Activated CD8-positive, alpha-beta T cell treated with anti-CD3 and anti-CD28 coated beads for 36 hours (primary cell): Measurements from ENCODE around the gene STEAP3. TPM values are rescaled to one million over a fixed set of nuclear protein-coding genes. Genes with fewer than 3 reads are reported as not detected.
A peak's percentile ranks its signal among the peaks of the same experiment; 100 is the strongest.

Source experiments
- ATAC-seq: fragments of 200-7000 bp; cut with Tn5 transposase; one replicate; pipeline ENCODE4 v1.10.0; 2021; ENCODE audit warnings: mild to moderate bottlenecking, moderate library complexity
- CTCF ChIA-PET: fragments of 350-600 bp; sonication (Branson Sonifier 250); formaldehyde crosslinking; loops from one replicate; lab custom pipeline; 2021; ENCODE audit warnings: antibody characterized with exemption; lab: Charles Lee
- POLR2A ChIA-PET: fragments of 350-600 bp; sonication (Branson Sonifier 250); formaldehyde crosslinking; loops from one replicate; lab custom pipeline; 2021; ENCODE audit warnings: antibody characterized with exemption; lab: Charles Lee
- DNase-seq: peaks from one replicate; pipeline ENCODE4 v3.0.0-alpha.2; 2020
- H3K27ac Mint-ChIP-seq: one replicate; pipeline ENCODE4 v1.8.0; 2021; ENCODE audit warnings: mild to moderate bottlenecking, mixed read lengths
- H3K27me3 Mint-ChIP-seq: one replicate; pipeline ENCODE4 v1.8.0; 2021; ENCODE audit warnings: mixed read lengths
- H3K36me3 Mint-ChIP-seq: one replicate; pipeline ENCODE4 v1.8.0; 2021; ENCODE audit warnings: low read depth, mixed read lengths
- H3K4me1 Mint-ChIP-seq: one replicate; pipeline ENCODE4 v1.8.0; 2021; ENCODE audit warnings: low read depth, mixed read lengths
- H3K4me3 Mint-ChIP-seq: one replicate; pipeline ENCODE4 v1.8.0; 2021; ENCODE audit warnings: mild to moderate bottlenecking, moderate library complexity, mixed read lengths
- H3K9me3 Mint-ChIP-seq: one replicate; pipeline ENCODE4 v1.8.0; 2021; ENCODE audit warnings: mixed read lengths
- intact Hi-C: fragments of 100-400 bp; cut with micrococcal nuclease; formaldehyde crosslinking; loops from one replicate; pipeline ENCODE4 v1.10.0; 2022
- total RNA-seq, 2 experiments: library from RNA; stranded (reverse); gene quantifications; one replicate each; pipeline ENCODE4 v1.2.3, GENCODE V29; 2021
- TF ChIP-seq, protein P1 (sequence below): fragments of 200-600 bp; IDR thresholded peaks from one replicate; pipeline ENCODE4 v1.8.0; 2022; ENCODE audit warnings: antibody characterized with exemption, mild to moderate bottlenecking

Gene STEAP3
- total RNA-seq, 2 experiments from 2014 or later: 0.18 to 0.34 TPM

DNA sequence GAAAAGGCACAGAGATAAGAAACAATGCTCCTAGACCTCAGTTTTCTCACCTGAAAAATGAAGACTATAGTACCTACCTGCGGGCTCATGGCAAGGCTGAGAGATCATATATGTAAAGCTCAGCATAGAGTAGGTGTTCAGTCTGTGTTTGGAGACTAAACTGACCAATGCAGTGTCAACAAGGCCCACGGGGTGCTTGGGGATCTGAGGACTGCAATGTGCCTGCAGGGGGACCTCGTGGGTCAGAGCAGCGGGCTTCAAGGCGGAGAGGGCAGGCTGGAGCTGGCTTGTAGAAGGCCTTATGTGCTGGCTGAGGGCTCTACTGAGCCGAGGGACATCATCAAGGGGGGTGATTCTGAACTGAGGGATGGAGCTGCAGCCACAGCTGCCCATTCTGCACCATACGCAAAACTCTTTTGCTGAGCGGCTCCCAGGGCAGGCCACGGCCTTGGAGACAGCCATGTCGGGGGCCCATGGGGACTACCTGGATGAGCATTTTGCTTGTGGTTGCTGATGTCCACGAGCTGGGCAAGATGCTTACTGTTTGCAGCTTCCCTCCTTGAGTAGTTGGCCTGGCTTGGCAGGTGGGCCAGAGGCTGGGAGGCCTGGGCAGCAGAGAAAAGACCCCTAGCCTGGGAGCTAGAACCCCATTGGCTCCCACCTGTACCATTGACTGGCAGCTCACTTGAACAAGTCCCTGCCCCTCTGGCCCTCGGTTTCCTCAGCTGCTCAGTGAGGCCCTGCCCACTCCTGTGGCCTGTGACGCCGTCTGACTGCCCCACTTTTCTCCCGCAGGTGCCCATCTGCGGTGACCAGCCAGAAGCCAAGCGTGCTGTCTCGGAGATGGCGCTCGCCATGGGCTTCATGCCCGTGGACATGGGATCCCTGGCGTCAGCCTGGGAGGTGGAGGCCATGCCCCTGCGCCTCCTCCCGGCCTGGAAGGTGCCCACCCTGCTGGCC is 23.5 kb downstream of the STEAP3 start:
- Mint-ChIP-seq H3K27ac (no peak overlapping the region), H3K4me1 (no peaks in the 10 kb centered on the region), H3K27me3 (peaks cover 5% of the 10 kb centered on the region), H3K36me3 (no peaks in the 10 kb centered on the region), H3K4me3 (no peak overlapping the region), H3K9me3 (no peaks in the 10 kb centered on the region)
- no peak for ATAC-seq
- ChIA-PET POLR2A (no interaction called here), CTCF (no interaction called here)
- TF ChIP-seq, protein P1, sequence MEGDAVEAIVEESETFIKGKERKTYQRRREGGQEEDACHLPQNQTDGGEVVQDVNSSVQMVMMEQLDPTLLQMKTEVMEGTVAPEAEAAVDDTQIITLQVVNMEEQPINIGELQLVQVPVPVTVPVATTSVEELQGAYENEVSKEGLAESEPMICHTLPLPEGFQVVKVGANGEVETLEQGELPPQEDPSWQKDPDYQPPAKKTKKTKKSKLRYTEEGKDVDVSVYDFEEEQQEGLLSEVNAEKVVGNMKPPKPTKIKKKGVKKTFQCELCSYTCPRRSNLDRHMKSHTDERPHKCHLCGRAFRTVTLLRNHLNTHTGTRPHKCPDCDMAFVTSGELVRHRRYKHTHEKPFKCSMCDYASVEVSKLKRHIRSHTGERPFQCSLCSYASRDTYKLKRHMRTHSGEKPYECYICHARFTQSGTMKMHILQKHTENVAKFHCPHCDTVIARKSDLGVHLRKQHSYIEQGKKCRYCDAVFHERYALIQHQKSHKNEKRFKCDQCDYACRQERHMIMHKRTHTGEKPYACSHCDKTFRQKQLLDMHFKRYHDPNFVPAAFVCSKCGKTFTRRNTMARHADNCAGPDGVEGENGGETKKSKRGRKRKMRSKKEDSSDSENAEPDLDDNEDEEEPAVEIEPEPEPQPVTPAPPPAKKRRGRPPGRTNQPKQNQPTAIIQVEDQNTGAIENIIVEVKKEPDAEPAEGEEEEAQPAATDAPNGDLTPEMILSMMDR: no peak
- intact Hi-C loops: no loop called here
- DNase-seq: no peak

DNA sequence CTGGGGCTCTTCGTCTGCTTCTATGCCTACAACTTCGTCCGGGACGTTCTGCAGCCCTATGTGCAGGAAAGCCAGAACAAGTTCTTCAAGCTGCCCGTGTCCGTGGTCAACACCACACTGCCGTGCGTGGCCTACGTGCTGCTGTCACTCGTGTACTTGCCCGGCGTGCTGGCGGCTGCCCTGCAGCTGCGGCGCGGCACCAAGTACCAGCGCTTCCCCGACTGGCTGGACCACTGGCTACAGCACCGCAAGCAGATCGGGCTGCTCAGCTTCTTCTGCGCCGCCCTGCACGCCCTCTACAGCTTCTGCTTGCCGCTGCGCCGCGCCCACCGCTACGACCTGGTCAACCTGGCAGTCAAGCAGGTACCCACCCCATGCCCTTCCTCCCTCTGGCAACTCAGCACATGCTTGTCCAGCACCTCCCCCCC is 24.2 kb downstream of the STEAP3 start:
- DNase-seq: no peak
- no peaks in the 10 kb centered on the region for H3K9me3 Mint-ChIP-seq
- no peaks in the 10 kb centered on the region for H3K36me3 Mint-ChIP-seq
- H3K27me3 Mint-ChIP-seq: peaks cover 5% of the 10 kb centered on the region
- no peaks in the 10 kb centered on the region for H3K4me1 Mint-ChIP-seq
- ChIA-PET CTCF (no interaction called here), POLR2A (no interaction called here)
- H3K4me3 Mint-ChIP-seq: no peak overlapping the region
- no peak overlapping the region for H3K27ac Mint-ChIP-seq
- intact Hi-C loops: no loop called here
- TF ChIP-seq, protein P1: no peak
- no peak for ATAC-seq

DNA sequence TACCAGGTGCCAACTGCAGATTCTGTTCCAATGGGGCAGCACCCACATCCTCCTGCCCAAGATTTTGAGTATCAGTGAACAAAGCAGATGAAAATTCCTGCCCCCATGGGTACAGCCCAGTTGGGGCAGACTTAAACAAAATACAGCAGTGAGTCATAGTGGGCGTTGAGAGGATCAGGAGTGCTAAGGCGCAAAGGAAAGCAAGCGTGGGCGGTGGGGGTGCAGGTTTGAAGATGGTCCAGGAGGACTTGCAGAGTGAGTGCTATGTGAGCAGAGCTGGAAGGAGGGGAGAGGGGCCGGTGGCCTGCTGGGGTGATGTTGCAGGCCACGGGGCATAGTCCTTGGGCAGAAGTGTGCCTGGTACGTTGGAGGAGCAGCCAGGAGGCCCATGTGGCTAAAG is 24.7 kb downstream of the STEAP3 start:
- Mint-ChIP-seq H3K36me3 (no peaks in the 10 kb centered on the region), H3K4me1 (no peaks in the 10 kb centered on the region), H3K9me3 (no peaks in the 10 kb centered on the region), H3K27ac (no peak overlapping the region), H3K4me3 (no peak overlapping the region), H3K27me3 (peaks cover 5% of the 10 kb centered on the region)
- ChIA-PET CTCF (no interaction called here), POLR2A (no interaction called here)
- TF ChIP-seq, protein P1: no peak
- DNase-seq: peak; percentile 16
- intact Hi-C loops: no loop called here
- no peak for ATAC-seq

DNA sequence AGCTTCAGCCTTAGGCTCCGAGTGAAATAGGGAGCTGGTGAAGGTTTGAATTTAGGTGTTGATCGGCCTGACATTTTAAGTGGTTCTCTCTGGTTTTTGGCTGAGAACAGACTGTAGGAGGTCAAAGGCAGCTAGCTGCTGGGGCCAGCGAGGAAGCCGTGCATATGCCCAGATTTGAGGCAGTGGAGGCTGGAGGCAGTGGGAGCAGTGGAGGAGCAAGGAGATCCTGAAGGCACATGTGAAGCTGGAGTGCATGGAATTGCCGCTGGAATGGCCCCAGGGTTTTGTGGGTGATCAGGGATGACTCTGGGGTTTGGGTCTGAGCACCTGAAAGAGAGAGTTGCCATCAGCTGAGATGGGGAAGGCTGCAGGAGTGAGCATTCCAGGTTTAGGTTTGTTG is 25.1 kb downstream of the STEAP3 start:
- ChIA-PET POLR2A (no interaction called here), CTCF (interaction anchor here (1.1 kb wide), 1 partner anchor 16 kb away, joined by 3 read pairs; no protein-coding TSS in a partner anchor)
- TF ChIP-seq, protein P1: no peak
- DNase-seq (no peak), ATAC-seq (no peak)
- intact Hi-C loops: no loop called here
- Mint-ChIP-seq H3K36me3 (no peaks in the 10 kb centered on the region), H3K27ac (no peak overlapping the region), H3K4me3 (no peak overlapping the region), H3K4me1 (no peaks in the 10 kb centered on the region), H3K9me3 (no peaks in the 10 kb centered on the region), H3K27me3 (peaks cover 5% of the 10 kb centered on the region)

DNA sequence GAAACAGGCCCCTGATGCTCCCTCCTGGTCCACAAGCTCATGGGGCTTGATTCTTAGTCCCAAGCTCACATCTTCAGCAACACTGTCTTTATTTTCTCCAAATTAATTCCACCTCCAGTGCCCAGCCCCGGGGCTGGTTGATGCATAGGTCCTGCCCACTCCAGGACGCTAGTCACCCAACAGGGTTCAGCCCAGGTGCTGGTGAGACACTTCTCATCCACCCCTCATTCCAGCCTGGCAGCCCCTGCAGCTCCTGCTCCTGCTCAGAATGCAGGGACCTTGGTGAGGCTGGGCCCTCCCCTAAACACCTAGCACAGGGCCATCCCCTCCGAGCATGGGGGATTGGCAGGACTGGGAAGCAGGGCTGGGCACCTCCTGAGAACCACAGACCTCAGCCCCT is 25.7 kb downstream of the STEAP3 start:
- CTCF ChIA-PET: interaction anchor here (1.1 kb wide), 1 partner anchor 15 kb away, joined by 3 read pairs; no protein-coding TSS in a partner anchor
- no peaks in the 10 kb centered on the region for H3K4me1 Mint-ChIP-seq
- no peak overlapping the region for H3K27ac Mint-ChIP-seq

More for the DNA sequence above, 25.7 kb downstream of the STEAP3 start:
- intact Hi-C loops: no loop called here
- Mint-ChIP-seq H3K9me3 (no peaks in the 10 kb centered on the region), H3K36me3 (no peaks in the 10 kb centered on the region), H3K27me3 (peaks cover 5% of the 10 kb centered on the region), H3K4me3 (no peak overlapping the region)
- TF ChIP-seq, protein P1: no peak
- DNase-seq (no peak), ATAC-seq (no peak)
- POLR2A ChIA-PET: interaction anchor here (0.7 kb wide), 1 partner anchor 1036 kb away, joined by 3 read pairs; no protein-coding TSS in a partner anchor
